Liver (tissue), 9 donors: ENCODE measurements around the gene DPM3. TPM values are rescaled to one million over a fixed set of nuclear protein-coding genes. Genes with fewer than 3 reads are reported as not detected.

Experiments
- DNase-seq: peaks from one replicate; pipeline ENCODE4 v3.0.0-alpha.2; 2017; ENCODE audit warnings: low spot score
- H3K27ac ChIP-seq, 2 donors: one replicate each; pipeline ENCODE4 v1.7.0; 2013; ENCODE audit warnings: inconsistent platforms in 2 of 2, low read length in 2 of 2, control low read depth in 1 of 2, low read depth in 1 of 2, mild to moderate bottlenecking in 1 of 2
- H3K27me3 ChIP-seq, 4 donors: one replicate each; pipeline versions ENCODE4 v1.6.1 to v1.7.0; 2013; ENCODE audit warnings: low read length in 3 of 4, inconsistent platforms in 1 of 4, mild to moderate bottlenecking in 1 of 4, moderate library complexity in 1 of 4; ENCODE audit not compliant: control insufficient read depth in 4 of 4, insufficient read depth in 4 of 4
- H3K36me3 ChIP-seq, 4 donors: one replicate each; pipeline versions ENCODE4 v1.6.1 to v1.7.0; 2013; ENCODE audit warnings: low read length in 3 of 4, mild to moderate bottlenecking in 3 of 4, low read depth in 1 of 4, moderate library complexity in 1 of 4; ENCODE audit not compliant: control insufficient read depth in 4 of 4, insufficient read depth in 3 of 4
- H3K4me1 ChIP-seq, 4 donors: one replicate each; pipeline versions ENCODE4 v1.6.1 to v1.7.0; 2013; ENCODE audit warnings: low read length in 3 of 4, mild to moderate bottlenecking in 3 of 4, moderate library complexity in 1 of 4; ENCODE audit not compliant: control insufficient read depth in 4 of 4, insufficient read depth in 4 of 4
- H3K4me3 ChIP-seq, 3 donors: one replicate each; pipeline versions ENCODE4 v1.6.1 to v1.7.0; 2013; ENCODE audit warnings: low read length in 3 of 3, control low read depth in 1 of 3, low read depth in 1 of 3, mild to moderate bottlenecking in 1 of 3
- H3K9ac ChIP-seq, 2 donors: one replicate each; pipeline ENCODE4 v1.7.0; 2013; ENCODE audit warnings: low read length in 2 of 2, mild to moderate bottlenecking in 2 of 2, moderate library complexity in 2 of 2, control low read depth in 1 of 2, low read depth in 1 of 2
- H3K9me3 ChIP-seq, 4 donors: one replicate each; pipeline versions ENCODE4 v1.6.1 to v1.7.0; 2013; ENCODE audit warnings: low read length in 3 of 4; ENCODE audit not compliant: control insufficient read depth in 4 of 4
- ATF3 ChIP-seq: IDR thresholded peaks from 2 replicates; pipeline ENCODE4 v1.6.1; 2016; ENCODE audit warnings: antibody characterized with exemption
- CTCF ChIP-seq: fragments of 150-350 bp; IDR thresholded peaks from 2 replicates; pipeline ENCODE4 v1.5.1; 2017; ENCODE audit warnings: improper control_type of control experiment, low read depth, low read length; ENCODE audit not compliant: missing input control
- EGR1 ChIP-seq, 2 donors: IDR thresholded peaks; 2 replicates each; pipeline ENCODE4 v1.6.1; 2016 to 2018; ENCODE audit warnings: antibody characterized with exemption in 2 of 2, low read depth in 2 of 2
- FOXA1 ChIP-seq: IDR thresholded peaks from 2 replicates; pipeline ENCODE4 v1.6.1; 2016; ENCODE audit warnings: antibody characterized with exemption
- FOXA2 ChIP-seq: IDR thresholded peaks from 2 replicates; pipeline ENCODE4 v1.6.1; 2016; ENCODE audit warnings: antibody characterized with exemption
- GABPA ChIP-seq, 2 donors: IDR thresholded peaks in 1 of 2; conservative IDR thresholded peaks in 1 of 2; 2 replicates each; pipeline ENCODE4 v1.6.1; 2016; ENCODE audit warnings: antibody characterized with exemption in 2 of 2, mild to moderate bottlenecking in 1 of 2, moderate library complexity in 1 of 2
- HNF4A ChIP-seq, 2 donors: conservative IDR thresholded peaks; 2 replicates each; pipeline ENCODE4 v1.6.1; 2016; ENCODE audit warnings: antibody characterized with exemption in 2 of 2, mild to moderate bottlenecking in 2 of 2
- HNF4G ChIP-seq: IDR thresholded peaks from 2 replicates; pipeline ENCODE4 v1.6.1; 2016; ENCODE audit warnings: antibody characterized with exemption
- JUND ChIP-seq, 2 donors: IDR thresholded peaks; 2 replicates each; pipeline ENCODE4 v1.6.1; 2016; ENCODE audit warnings: antibody characterized with exemption in 2 of 2
- MAX ChIP-seq: IDR thresholded peaks from 2 replicates; pipeline ENCODE4 v1.6.1; 2016; ENCODE audit warnings: antibody characterized with exemption
- NR2F2 ChIP-seq: IDR thresholded peaks from 2 replicates; pipeline ENCODE4 v1.6.1; 2016; ENCODE audit warnings: antibody characterized with exemption
- RAD21 ChIP-seq, 2 donors: IDR thresholded peaks; 2 replicates each; pipeline ENCODE4 v1.6.1; 2016; ENCODE audit warnings: antibody characterized with exemption in 2 of 2, mild to moderate bottlenecking in 2 of 2
- REST ChIP-seq: IDR thresholded peaks from 2 replicates; pipeline ENCODE4 v1.6.1; 2016; ENCODE audit warnings: antibody characterized with exemption, mild to moderate bottlenecking
- RXRA ChIP-seq, 2 donors: IDR thresholded peaks; 2 replicates each; pipeline ENCODE4 v1.6.1; 2017 to 2018; ENCODE audit warnings: antibody characterized with exemption in 2 of 2, mild to moderate bottlenecking in 1 of 2
- SP1 ChIP-seq: IDR thresholded peaks from 2 replicates; pipeline ENCODE4 v1.6.1; 2018; ENCODE audit warnings: antibody characterized with exemption, mild to moderate bottlenecking
- TAF1 ChIP-seq: conservative IDR thresholded peaks from 2 replicates; pipeline ENCODE4 v1.6.1; 2016; ENCODE audit warnings: antibody characterized with exemption, mild to moderate bottlenecking
- YY1 ChIP-seq: IDR thresholded peaks from 2 replicates; pipeline ENCODE4 v1.6.1; 2016; ENCODE audit warnings: antibody characterized with exemption, mild to moderate bottlenecking
- ZBTB33 ChIP-seq: IDR thresholded peaks from 2 replicates; pipeline ENCODE4 v1.6.1; 2016; ENCODE audit warnings: antibody characterized with exemption
- WGBS: extraction: QIAGEN DNeasy Blood & Tissue Kit; methylation state at CpG from one replicate; pipeline ENCODE4 v1.1.7; 2013; 5-methylcytosine and 5-hydroxymethylcytosine counted together
- polyA plus RNA-seq, 2 donors: library from polyadenylated mRNA; stranded (reverse) in 1 of 2; unstranded in 1 of 2; fragments of 200-250 nt in 1 of 2; fragments of >200 nt in 1 of 2; fragmentation: Nextera tagmentation in 1 of 2; extraction: Ambion mirVana in 1 of 2; gene quantifications; one replicate each; pipeline versions ENCODE4 v1.2.1 to v1.2.3, GENCODE V29; 2013 to 2015
- total RNA-seq, 2 donors: library from RNA; depleted of rRNA; stranded (reverse); fragments of >200 nt; gene quantifications; one replicate each; pipeline ENCODE4 v1.2.3, GENCODE V29; 2014
- donor health status: healthy.
- donor health status: healthy.
- donor health status: healthy.
- donor health status: healthy.
- donor health status: healthy.

DPM3 gene
- total and polyA plus RNA-seq, 4 donors: 27.3 to 134 (median 69.1) TPM

- DNase-seq: peak; percentile 75
- Histone ChIP-seq H3K4me1 (peaks cover 3 to 35% (median 22%) of the 10 kb centered on the region in 4 donors), H3K27me3 (no peaks in the 10 kb centered on the region), H3K9me3 (no peaks in the 10 kb centered on the region), H3K9ac (peak within 1 kb of the TSS; percentile 99 to 100), H3K27ac (peak within 1 kb of the TSS; percentile 99 to 100), H3K4me3 (peak within 1 kb of the TSS; percentile 62 to 99 (median 93)), H3K36me3 (peaks cover 0 to 13% (median 11%) of the 10 kb centered on the region in 4 donors)
- WGBS: under 1% methylated on average over 76 of the region's 76 CpGs
- TF ChIP-seq EGR1 (IDR thresholded peaks at IDR 0.05; ENCODE audit: low read depth in 2 of 2) (peak; percentile 45 to 56), SP1 (peak; percentile 96), FOXA1 (peak; percentile 97), ATF3 (peak; percentile 77), CTCF (no peak), TAF1 (peak; percentile 95), REST (peak; percentile 83), JUND (IDR thresholded peaks at IDR 0.05) (peak in 1 of 2 donors; percentile 71), HNF4A (conservative IDR thresholded peaks at IDR 0.05) (peak; percentile 80 to 90), RXRA (IDR thresholded peaks at IDR 0.05) (peak; percentile 89 to 94), MAX (peak; percentile 75), NR2F2 (peak; percentile 16), FOXA2 (peak; percentile 90), GABPA (IDR thresholded peaks at IDR 0.05 in 1 of 2, conservative IDR thresholded peaks at IDR 0.05 in 1 of 2) (no peak), YY1 (peak; percentile 42), ZBTB33 (peak; percentile 62), RAD21 (IDR thresholded peaks at IDR 0.05) (peak; percentile 51 to 52), HNF4G (peak; percentile 70)
Observed at GRCh38 chr1:155127105-155127966, 13.0 kb downstream of the DPM3 start, which contains the start of gene EFNA1. EFNA1 (plus strand) TSS chr1:155127876; CDS start chr1:155127978, 102 bp downstream.
